T-helper 22 cell (primary cell): ENCODE measurements around the gene FLOT2.
A peak's percentile ranks its signal among the peaks of the same experiment; 100 is the strongest.
"Not testable (repeated sequence)": the region's sequence is repeated elsewhere in the genome, so short reads cannot be mapped to it uniquely, and the experiment has no call there.

Experiments used
- DNase-seq: peaks from one replicate; pipeline ENCODE4 v3.0.0-alpha.2; 2020; ENCODE audit warnings: low read depth

Gene FLOT2

GRCh38 chr17:28896884-28897768 is at the start of gene FLOT2:
TSS of gene FLOT2 (minus strand) at chr17:28897733. CDS start at chr17:28897574, 159 bp downstream.
- DNase-seq: peak; percentile 53

- DNase-seq: no peak
Measured at GRCh38 chr17:28946239-28946638, 48.7 kb upstream of the FLOT2 start.

- no peak for DNase-seq
Measured at GRCh38 chr17:28944862-28945741, 47.6 kb upstream of the FLOT2 start.

GRCh38 chr17:28944343-28944742 is 46.8 kb upstream of the FLOT2 start:
- DNase-seq: no peak

GRCh38 chr17:28942925-28943324 is 45.4 kb upstream of the FLOT2 start:
- no peak for DNase-seq

GRCh38 chr17:28941251-28941650 is 43.7 kb upstream of the FLOT2 start:
- no peak for DNase-seq

GRCh38 chr17:28940675-28941074 is 43.1 kb upstream of the FLOT2 start:
- no peak for DNase-seq

- no peak for DNase-seq
Measured at GRCh38 chr17:28940142-28940541, 42.6 kb upstream of the FLOT2 start.

- DNase-seq: no peak
Measured at GRCh38 chr17:28938552-28938951, 41.0 kb upstream of the FLOT2 start.

GRCh38 chr17:28937044-28937729 is 39.7 kb upstream of the FLOT2 start:
- no peak for DNase-seq

GRCh38 chr17:28935744-28936460 is 38.4 kb upstream of the FLOT2 start:
- DNase-seq: no peak

- not testable (repeated sequence) for DNase-seq
Measured at GRCh38 chr17:28934508-28934907, 37.0 kb upstream of the FLOT2 start.

- DNase-seq: no peak
Measured at GRCh38 chr17:28929787-28930186, 32.3 kb upstream of the FLOT2 start.

- peak; percentile 20 for DNase-seq
Measured at GRCh38 chr17:28928061-28928460, 30.5 kb upstream of the FLOT2 start.

- DNase-seq: no peak
Measured at GRCh38 chr17:28926786-28927185, 29.3 kb upstream of the FLOT2 start.

- no peak for DNase-seq
Measured at GRCh38 chr17:28926366-28926765, 28.8 kb upstream of the FLOT2 start.

GRCh38 chr17:28925912-28926365 is 28.4 kb upstream of the FLOT2 start:
- peak; percentile 63 for DNase-seq

- DNase-seq: no peak
Measured at GRCh38 chr17:28920201-28920600, 22.7 kb upstream of the FLOT2 start.

GRCh38 chr17:28918295-28918694 is 20.8 kb upstream of the FLOT2 start:
- DNase-seq: no peak

GRCh38 chr17:28917465-28917864 is 19.9 kb upstream of the FLOT2 start:
- DNase-seq: no peak

- DNase-seq: no peak
Measured at GRCh38 chr17:28917029-28917428, 19.5 kb upstream of the FLOT2 start.
